Activated naive CD8-positive, alpha-beta T cell treated with anti-CD3 and anti-CD28 coated beads, Interleukin-2, amount 10 ng/mL, durations not matched to agents 7 days and 5 days (primary cell): ENCODE data around the gene SOX30. TPM values are rescaled to one million over a fixed set of nuclear protein-coding genes. Genes with fewer than 3 reads are reported as not detected.

Experiments
- total RNA-seq, 2 experiments: library from RNA; stranded (reverse); gene quantifications; one replicate each; pipeline ENCODE4 v1.2.3, GENCODE V29; 2021

SOX30 gene
- total RNA-seq, 2 experiments from 2014 or later: 0.09 TPM; not detected in 1

Other genes starting within 250 kb of the SOX30 start
- not detected for gene NIPAL4, start 192.2 kb downstream of the SOX30 start, total RNA-seq
- gene ADAM19, start 76.7 kb downstream of the SOX30 start, total RNA-seq: 10 to 100 TPM; 28.3 to 29.0 TPM
- not detected for gene C5orf52, start 19.1 kb upstream of the SOX30 start, total RNA-seq
- gene THG1L, start 79.0 kb upstream of the SOX30 start, total RNA-seq: 10 to 100 TPM; 10.9 to 13.3 TPM
- gene LSM11, start 91.3 kb upstream of the SOX30 start, total RNA-seq: 1 to 10 TPM; 5.8 to 6.1 TPM
- gene CLINT1, start 206.7 kb upstream of the SOX30 start, total RNA-seq: 10 to 100 TPM; 69.7 to 70.1 TPM